ENCODE data around the gene HERC3.

HERC3 gene

GRCh38 chr4:88573276-88573980, 18.9 kb upstream of the HERC3 start:
- no peak for DNase-seq (ENCODE audit: low read depth in 1 of 2, low spot score in 1 of 2)
- TF ChIP-seq POLR2AphosphoS5 (IDR thresholded peaks at IDR 0.05; ENCODE audit: low read depth): no peak
- no peak for TF ChIP-seq CTCF (IDR thresholded peaks at IDR 0.05; ENCODE audit: insufficient read depth, low read length)
- TF ChIP-seq GABPA (IDR thresholded peaks at IDR 0.05; ENCODE audit: low read depth): no peak
- TF ChIP-seq REST (IDR thresholded peaks at IDR 0.05; ENCODE audit: insufficient replicate concordance, low read depth): no peak
- no peak for TF ChIP-seq SPI1 (IDR thresholded peaks at IDR 0.05; ENCODE audit: borderline replicate concordance, low read depth)
- H3K27ac ChIP-seq (replicated peaks): no peak overlapping the region
- no peak overlapping the region for H3K4me3 ChIP-seq (replicated peaks; ENCODE audit: insufficient read depth, low read length)
- no peaks in the 10 kb centered on the region for H3K27me3 ChIP-seq (ENCODE audit: insufficient read depth, poor library complexity, severe bottlenecking)

- no peak overlapping the region for H3K27ac ChIP-seq (replicated peaks)
- no peak for DNase-seq (ENCODE audit: low read depth in 1 of 2, low spot score in 1 of 2)
- H3K4me3 ChIP-seq (replicated peaks; ENCODE audit: insufficient read depth, low read length): no peak overlapping the region
- no peak for TF ChIP-seq GABPA (IDR thresholded peaks at IDR 0.05; ENCODE audit: low read depth)
- TF ChIP-seq SPI1 (IDR thresholded peaks at IDR 0.05; ENCODE audit: borderline replicate concordance, low read depth): no peak
- no peak for TF ChIP-seq REST (IDR thresholded peaks at IDR 0.05; ENCODE audit: insufficient replicate concordance, low read depth)
- TF ChIP-seq CTCF (IDR thresholded peaks at IDR 0.05; ENCODE audit: insufficient read depth, low read length): no peak
- TF ChIP-seq POLR2AphosphoS5 (IDR thresholded peaks at IDR 0.05; ENCODE audit: low read depth): no peak
- no peaks in the 10 kb centered on the region for H3K27me3 ChIP-seq (ENCODE audit: insufficient read depth, poor library complexity, severe bottlenecking)
These were observed 18.3 kb upstream of the HERC3 start for GRCh38 chr4:88573995-88574394.

- TF ChIP-seq POLR2AphosphoS5 (IDR thresholded peaks at IDR 0.05; ENCODE audit: low read depth) (no peak), SPI1 (IDR thresholded peaks at IDR 0.05; ENCODE audit: borderline replicate concordance, low read depth) (no peak), REST (IDR thresholded peaks at IDR 0.05; ENCODE audit: insufficient replicate concordance, low read depth) (no peak), CTCF (IDR thresholded peaks at IDR 0.05; ENCODE audit: insufficient read depth, low read length) (no peak), GABPA (IDR thresholded peaks at IDR 0.05; ENCODE audit: low read depth) (no peak)
- H3K27me3 ChIP-seq (ENCODE audit: insufficient read depth, poor library complexity, severe bottlenecking): no peaks in the 10 kb centered on the region
- no peak overlapping the region for H3K4me3 ChIP-seq (replicated peaks; ENCODE audit: insufficient read depth, low read length)
- no peak overlapping the region for H3K27ac ChIP-seq (replicated peaks)
- DNase-seq (ENCODE audit: low read depth in 1 of 2, low spot score in 1 of 2): no peak
These were observed 17.1 kb upstream of the HERC3 start for GRCh38 chr4:88575186-88575585.

Measured in HL-60 (cell line).